Activated naive CD8-positive, alpha-beta T cell treated with anti-CD3 and anti-CD28 coated beads for 36 hours (primary cell): ENCODE measurements around the gene CLMN. TPM values are rescaled to one million over a fixed set of nuclear protein-coding genes. Genes with fewer than 3 reads are reported as not detected.
A peak's percentile ranks its signal among the peaks of the same experiment; 100 is the strongest.

ENCODE experiments used
- DNase-seq: peaks from one replicate; pipeline ENCODE4 v3.0.0; 2021
- H3K27ac Mint-ChIP-seq: one replicate; pipeline ENCODE4 v1.8.0; 2022; ENCODE audit warnings: mild to moderate bottlenecking, moderate library complexity, mixed read lengths
- H3K27me3 Mint-ChIP-seq: one replicate; pipeline ENCODE4 v1.8.0; 2022; ENCODE audit warnings: mild to moderate bottlenecking, mixed read lengths
- H3K36me3 Mint-ChIP-seq: one replicate; pipeline ENCODE4 v1.8.0; 2021; ENCODE audit warnings: mild to moderate bottlenecking, mixed read lengths
- H3K4me1 Mint-ChIP-seq: one replicate; pipeline ENCODE4 v1.8.0; 2021; ENCODE audit warnings: mixed read lengths
- H3K4me3 Mint-ChIP-seq: one replicate; pipeline ENCODE4 v1.8.0; 2022; ENCODE audit warnings: mild to moderate bottlenecking, moderate library complexity, mixed read lengths
- H3K9me3 Mint-ChIP-seq: one replicate; pipeline ENCODE4 v1.8.0; 2022; ENCODE audit warnings: mixed read lengths
- total RNA-seq, 2 experiments: library from RNA; stranded (reverse); gene quantifications; one replicate each; pipeline ENCODE4 v1.2.3, GENCODE V29; 2021

Gene CLMN
- total RNA-seq, 2 experiments from 2014 or later = 0.66 to 0.91 TPM

- H3K4me3 Mint-ChIP-seq = no peak overlapping the region
- no peaks in the 10 kb centered on the region for H3K36me3 Mint-ChIP-seq
- H3K27me3 Mint-ChIP-seq = peaks cover 2% of the 10 kb centered on the region
- no peak overlapping the region for H3K27ac Mint-ChIP-seq
- DNase-seq = no peak
- no peaks in the 10 kb centered on the region for H3K4me1 Mint-ChIP-seq
- no peaks in the 10 kb centered on the region for H3K9me3 Mint-ChIP-seq
These were observed 12.9 kb upstream of the CLMN start for GRCh38 chr14:95332641-95333040.

- Mint-ChIP-seq H3K4me3 (no peak overlapping the region), H3K27ac (no peak overlapping the region), H3K4me1 (no peaks in the 10 kb centered on the region), H3K36me3 (no peaks in the 10 kb centered on the region), H3K27me3 (peaks cover 4% of the 10 kb centered on the region), H3K9me3 (no peaks in the 10 kb centered on the region)
- no peak for DNase-seq
These were observed 12.2 kb upstream of the CLMN start for GRCh38 chr14:95331708-95332408.

GRCh38 chr14:95330591-95331370 is 11.1 kb upstream of the CLMN start:
- Mint-ChIP-seq H3K36me3 (no peaks in the 10 kb centered on the region), H3K9me3 (no peaks in the 10 kb centered on the region), H3K27ac (no peak overlapping the region), H3K4me1 (no peaks in the 10 kb centered on the region), H3K27me3 (peaks cover 4% of the 10 kb centered on the region), H3K4me3 (no peak overlapping the region)
- no peak for DNase-seq

- H3K4me1 Mint-ChIP-seq = no peaks in the 10 kb centered on the region
- H3K4me3 Mint-ChIP-seq = no peak overlapping the region
- peaks cover 4% of the 10 kb centered on the region for H3K27me3 Mint-ChIP-seq
- no peaks in the 10 kb centered on the region for H3K36me3 Mint-ChIP-seq
- H3K27ac Mint-ChIP-seq = no peak overlapping the region
- no peak for DNase-seq
- no peaks in the 10 kb centered on the region for H3K9me3 Mint-ChIP-seq
These were observed 10.2 kb upstream of the CLMN start for GRCh38 chr14:95329941-95330340.

GRCh38 chr14:95328729-95329503 is 9.2 kb upstream of the CLMN start:
- no peak for DNase-seq
- Mint-ChIP-seq H3K4me3 (no peak overlapping the region), H3K27ac (no peak overlapping the region), H3K4me1 (no peaks in the 10 kb centered on the region), H3K27me3 (peaks cover 4% of the 10 kb centered on the region), H3K9me3 (no peaks in the 10 kb centered on the region), H3K36me3 (no peaks in the 10 kb centered on the region)

GRCh38 chr14:95327558-95328374 is 8.1 kb upstream of the CLMN start:
- H3K4me3 Mint-ChIP-seq = no peak overlapping the region
- H3K9me3 Mint-ChIP-seq = no peaks in the 10 kb centered on the region
- no peaks in the 10 kb centered on the region for H3K36me3 Mint-ChIP-seq
- H3K4me1 Mint-ChIP-seq = no peaks in the 10 kb centered on the region
- H3K27ac Mint-ChIP-seq = peak overlapping the region; percentile 70
- DNase-seq = no peak
- peaks cover 4% of the 10 kb centered on the region for H3K27me3 Mint-ChIP-seq

- Mint-ChIP-seq H3K27me3 (peaks cover 7% of the 10 kb centered on the region), H3K9me3 (no peaks in the 10 kb centered on the region), H3K4me3 (no peak overlapping the region), H3K27ac (no peak overlapping the region), H3K4me1 (no peaks in the 10 kb centered on the region), H3K36me3 (no peaks in the 10 kb centered on the region)
- DNase-seq = no peak
These were observed 7.3 kb upstream of the CLMN start for GRCh38 chr14:95326987-95327386.

GRCh38 chr14:95323917-95324316 is 4.2 kb upstream of the CLMN start:
- H3K4me3 Mint-ChIP-seq = no peak overlapping the region
- peaks cover 4% of the 10 kb centered on the region for H3K4me1 Mint-ChIP-seq
- H3K27me3 Mint-ChIP-seq = peaks cover 18% of the 10 kb centered on the region
- no peaks in the 10 kb centered on the region for H3K36me3 Mint-ChIP-seq
- DNase-seq = no peak
- no peak overlapping the region for H3K27ac Mint-ChIP-seq
- no peaks in the 10 kb centered on the region for H3K9me3 Mint-ChIP-seq

- no peak overlapping the region for H3K27ac Mint-ChIP-seq
- H3K9me3 Mint-ChIP-seq = no peaks in the 10 kb centered on the region
- H3K36me3 Mint-ChIP-seq = no peaks in the 10 kb centered on the region
- no peak overlapping the region for H3K4me3 Mint-ChIP-seq
- DNase-seq = no peak
- H3K4me1 Mint-ChIP-seq = peaks cover 10% of the 10 kb centered on the region
- peaks cover 21% of the 10 kb centered on the region for H3K27me3 Mint-ChIP-seq
These were observed 3.7 kb upstream of the CLMN start for GRCh38 chr14:95323361-95323760.

- peaks cover 24% of the 10 kb centered on the region for H3K27me3 Mint-ChIP-seq
- H3K9me3 Mint-ChIP-seq = no peaks in the 10 kb centered on the region
- peaks cover 10% of the 10 kb centered on the region for H3K4me1 Mint-ChIP-seq
- H3K27ac Mint-ChIP-seq = no peak overlapping the region
- H3K36me3 Mint-ChIP-seq = no peaks in the 10 kb centered on the region
- DNase-seq = no peak
- H3K4me3 Mint-ChIP-seq = no peak overlapping the region
These were observed 2.9 kb upstream of the CLMN start for GRCh38 chr14:95322651-95323050.

- Mint-ChIP-seq H3K36me3 (no peaks in the 10 kb centered on the region), H3K27ac (no peak overlapping the region), H3K9me3 (no peaks in the 10 kb centered on the region), H3K27me3 (peaks cover 30% of the 10 kb centered on the region), H3K4me3 (no peak overlapping the region), H3K4me1 (peaks cover 10% of the 10 kb centered on the region)
- no peak for DNase-seq
These were observed 2.2 kb upstream of the CLMN start for GRCh38 chr14:95321693-95322455.

GRCh38 chr14:95320955-95321600 is 1.4 kb upstream of the CLMN start:
- Mint-ChIP-seq H3K27ac (no peak overlapping the region), H3K9me3 (no peaks in the 10 kb centered on the region), H3K4me3 (no peak overlapping the region), H3K36me3 (no peaks in the 10 kb centered on the region), H3K27me3 (peaks cover 30% of the 10 kb centered on the region), H3K4me1 (peaks cover 10% of the 10 kb centered on the region)
- no peak for DNase-seq

- H3K36me3 Mint-ChIP-seq = no peaks in the 10 kb centered on the region
- H3K27ac Mint-ChIP-seq = no peak overlapping the region
- DNase-seq = peak; percentile 4
- H3K9me3 Mint-ChIP-seq = no peaks in the 10 kb centered on the region
- H3K27me3 Mint-ChIP-seq = peaks cover 30% of the 10 kb centered on the region
- peaks cover 10% of the 10 kb centered on the region for H3K4me1 Mint-ChIP-seq
- peak overlapping the region; percentile 74 for H3K4me3 Mint-ChIP-seq
These were observed 579 bp upstream of the CLMN start for GRCh38 chr14:95320078-95320895.
